ENCODE results near the gene TNIK. TPM values are rescaled to one million over a fixed set of nuclear protein-coding genes. Genes with fewer than 3 reads are reported as not detected.

TNIK gene
- total RNA-seq, 4 donors from 2014 or later = 32.9 to 52.0 (median 40.2) TPM

DNA sequence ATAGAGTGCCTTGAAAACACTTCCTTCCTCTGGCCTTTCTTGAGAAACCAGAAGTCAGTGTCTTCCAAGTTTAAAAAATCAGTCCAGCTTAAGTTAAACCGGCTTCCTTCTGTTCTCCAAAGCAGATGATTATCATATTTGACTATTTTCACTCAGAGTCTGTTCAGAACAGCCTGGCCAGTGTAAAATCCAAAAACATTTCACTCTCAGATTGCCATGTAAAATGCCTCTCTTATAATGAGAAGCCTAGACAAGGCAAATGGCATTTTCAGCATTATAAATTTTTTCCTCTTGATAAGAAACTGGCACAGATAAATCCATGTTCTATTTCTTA lies 193.5 kb downstream of the TNIK start:
- TF ChIP-seq POLR2AphosphoS5 (IDR thresholded peaks at IDR 0.05) (no peak), EP300 (IDR thresholded peaks at IDR 0.05; ENCODE audit: low read depth) (no peak), POLR2A (IDR thresholded peaks at IDR 0.05) (no peak)
- TF ChIP-seq, protein P1, sequence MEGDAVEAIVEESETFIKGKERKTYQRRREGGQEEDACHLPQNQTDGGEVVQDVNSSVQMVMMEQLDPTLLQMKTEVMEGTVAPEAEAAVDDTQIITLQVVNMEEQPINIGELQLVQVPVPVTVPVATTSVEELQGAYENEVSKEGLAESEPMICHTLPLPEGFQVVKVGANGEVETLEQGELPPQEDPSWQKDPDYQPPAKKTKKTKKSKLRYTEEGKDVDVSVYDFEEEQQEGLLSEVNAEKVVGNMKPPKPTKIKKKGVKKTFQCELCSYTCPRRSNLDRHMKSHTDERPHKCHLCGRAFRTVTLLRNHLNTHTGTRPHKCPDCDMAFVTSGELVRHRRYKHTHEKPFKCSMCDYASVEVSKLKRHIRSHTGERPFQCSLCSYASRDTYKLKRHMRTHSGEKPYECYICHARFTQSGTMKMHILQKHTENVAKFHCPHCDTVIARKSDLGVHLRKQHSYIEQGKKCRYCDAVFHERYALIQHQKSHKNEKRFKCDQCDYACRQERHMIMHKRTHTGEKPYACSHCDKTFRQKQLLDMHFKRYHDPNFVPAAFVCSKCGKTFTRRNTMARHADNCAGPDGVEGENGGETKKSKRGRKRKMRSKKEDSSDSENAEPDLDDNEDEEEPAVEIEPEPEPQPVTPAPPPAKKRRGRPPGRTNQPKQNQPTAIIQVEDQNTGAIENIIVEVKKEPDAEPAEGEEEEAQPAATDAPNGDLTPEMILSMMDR (IDR thresholded peaks at IDR 0.05) = no peak
- intact Hi-C loops (cut with DNase I; ENCODE audit: low total_unique reads) = no loop called here
- Histone ChIP-seq H3K36me3 (no peaks in the 10 kb centered on the region), H3K4me3 (no peak overlapping the region), H3K4me1 (peaks cover 0 to 33% (median 0%) of the 10 kb centered on the region in 4 donors), H3K27ac (peak overlapping the region in 1 of 4 donors; percentile 4), H3K27me3 (no peaks in the 10 kb centered on the region), H3K9me3 (no peaks in the 10 kb centered on the region)
- no peak for DNase-seq
- in situ Hi-C loops (cut with MboI; ENCODE audit: low pct_ligation_motif_present in 1 of 4, low pct_unique_long_range_greater_than_20kb in 1 of 4, low sequenced_read_pairs in 3 of 4) = no loop called here
- 43 to 77% methylated on average over 1 of the region's 1 CpG for WGBS, 2 donors (ENCODE audit: low coverage in 1 of 2)

DNA sequence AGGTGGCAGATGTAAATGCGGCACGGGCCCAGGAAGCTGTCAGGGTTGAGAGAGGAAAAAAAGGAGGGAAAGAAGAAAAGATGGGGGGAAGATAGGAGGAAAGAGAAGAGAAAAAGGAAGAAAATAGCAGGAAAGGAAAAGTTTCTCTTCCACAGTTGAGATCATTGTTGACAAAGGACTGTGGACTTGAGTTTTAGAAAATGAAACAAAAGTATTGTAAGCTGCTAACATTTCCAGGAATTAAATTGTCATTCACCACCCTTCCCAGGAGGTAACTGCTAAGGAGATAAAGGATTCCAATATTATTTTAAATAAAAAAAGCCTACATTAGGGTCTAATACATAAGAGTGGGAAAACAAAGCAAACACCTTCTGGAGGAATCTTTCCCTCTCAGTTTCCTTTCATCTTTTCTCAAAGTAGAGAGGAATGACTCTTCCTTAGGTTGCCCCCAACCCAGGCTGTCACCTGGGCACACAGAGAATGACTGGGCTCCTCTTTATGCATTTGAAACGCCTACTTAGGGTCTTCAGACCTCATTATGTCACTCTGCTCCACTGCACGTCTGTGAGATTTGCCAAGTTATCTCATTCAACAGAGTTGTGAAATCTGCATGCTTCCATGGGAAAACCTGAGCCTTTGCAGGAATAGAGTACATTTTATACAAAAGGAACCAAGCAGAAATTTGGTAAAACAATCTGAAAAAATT lies 194.0 kb downstream of the TNIK start:
- Histone ChIP-seq H3K4me1 (peaks cover 0 to 36% (median 0%) of the 10 kb centered on the region in 4 donors), H3K36me3 (no peaks in the 10 kb centered on the region), H3K9me3 (no peaks in the 10 kb centered on the region), H3K4me3 (no peak overlapping the region), H3K27me3 (no peaks in the 10 kb centered on the region), H3K27ac (peak overlapping the region in 1 of 4 donors; percentile 4)
- TF ChIP-seq POLR2A (IDR thresholded peaks at IDR 0.05) (no peak), EP300 (IDR thresholded peaks at IDR 0.05; ENCODE audit: low read depth) (no peak), POLR2AphosphoS5 (IDR thresholded peaks at IDR 0.05) (no peak)
- TF ChIP-seq, protein P1 (IDR thresholded peaks at IDR 0.05) = no peak
- in situ Hi-C loops (cut with MboI; ENCODE audit: low pct_ligation_motif_present in 1 of 4, low pct_unique_long_range_greater_than_20kb in 1 of 4, low sequenced_read_pairs in 3 of 4) (no loop called here), intact Hi-C loops (cut with DNase I; ENCODE audit: low total_unique reads) (no loop called here)
- 71 to 74% methylated on average over 4 of the region's 4 CpGs for WGBS, 2 donors (ENCODE audit: low coverage in 1 of 2)
- no peak for DNase-seq

DNA sequence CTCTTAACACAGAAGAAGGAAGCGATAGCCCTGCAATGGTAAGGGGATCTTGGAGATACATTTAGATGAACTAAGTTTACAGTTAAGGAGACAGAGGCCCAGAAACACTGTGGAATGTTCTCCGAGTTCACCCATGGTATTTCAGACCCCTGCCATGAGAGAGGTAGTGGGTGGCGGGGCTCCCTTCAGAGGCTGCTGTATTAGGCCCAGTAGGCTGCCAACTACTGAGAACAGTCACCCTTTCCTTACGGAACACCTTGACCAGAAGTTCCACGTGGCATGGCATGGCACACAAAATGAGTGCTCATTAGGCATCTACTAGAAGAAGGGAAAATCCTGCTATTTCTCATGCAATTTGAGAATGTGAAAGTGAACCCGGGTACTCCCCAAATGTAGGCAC lies 195.4 kb downstream of the TNIK start:
- Histone ChIP-seq H3K27ac (no peak overlapping the region), H3K9me3 (no peaks in the 10 kb centered on the region), H3K4me1 (peaks cover 0 to 37% (median 0%) of the 10 kb centered on the region in 4 donors), H3K27me3 (no peaks in the 10 kb centered on the region), H3K36me3 (no peaks in the 10 kb centered on the region), H3K4me3 (no peak overlapping the region)
- in situ Hi-C loops (cut with MboI; ENCODE audit: low pct_ligation_motif_present in 1 of 4, low pct_unique_long_range_greater_than_20kb in 1 of 4, low sequenced_read_pairs in 3 of 4) = no loop called here
- no peak for DNase-seq
- TF ChIP-seq, protein P1 (IDR thresholded peaks at IDR 0.05) = no peak
- TF ChIP-seq POLR2A (IDR thresholded peaks at IDR 0.05) (no peak), EP300 (IDR thresholded peaks at IDR 0.05; ENCODE audit: low read depth) (no peak), POLR2AphosphoS5 (IDR thresholded peaks at IDR 0.05) (no peak)
- intact Hi-C loops (cut with DNase I; ENCODE audit: low total_unique reads) = no loop called here
- WGBS, 2 donors (ENCODE audit: low coverage in 1 of 2) = 87 to 89% methylated on average over 6 of the region's 6 CpGs

DNA sequence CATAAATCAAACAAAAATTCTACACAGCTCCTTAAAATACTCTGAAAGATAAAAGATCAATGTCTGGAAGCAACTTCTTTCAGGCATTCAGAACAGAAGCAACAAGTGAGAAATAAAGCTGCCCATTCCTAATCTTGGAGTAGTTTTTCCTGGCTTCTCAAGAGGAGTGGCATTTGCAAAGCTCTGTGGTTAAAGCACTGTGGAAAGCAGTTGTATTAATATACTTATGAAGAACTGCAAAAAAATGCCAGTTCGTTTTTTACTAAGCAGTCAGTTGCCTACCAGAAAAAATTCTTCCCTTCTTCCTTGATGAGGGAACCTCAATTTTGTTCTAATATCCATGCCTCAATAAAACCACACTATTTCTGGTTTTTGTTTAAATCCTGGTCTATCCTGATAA lies 197.8 kb downstream of the TNIK start:
- no peak overlapping the region for H3K4me3 ChIP-seq
- H3K27ac ChIP-seq = no peak overlapping the region
- H3K36me3 ChIP-seq = no peaks in the 10 kb centered on the region
- TF ChIP-seq, protein P1 (IDR thresholded peaks at IDR 0.05) = no peak
- TF ChIP-seq POLR2A (IDR thresholded peaks at IDR 0.05) (no peak), POLR2AphosphoS5 (IDR thresholded peaks at IDR 0.05) (no peak), EP300 (IDR thresholded peaks at IDR 0.05; ENCODE audit: low read depth) (no peak)
- H3K9me3 ChIP-seq = no peaks in the 10 kb centered on the region
- DNase-seq = no peak
- WGBS, 2 donors (ENCODE audit: low coverage in 1 of 2) = 61 to 83% methylated on average over 1 of the region's 1 CpG
- no peaks in the 10 kb centered on the region for H3K27me3 ChIP-seq
- in situ Hi-C loops (cut with MboI; ENCODE audit: low pct_ligation_motif_present in 1 of 4, low pct_unique_long_range_greater_than_20kb in 1 of 4, low sequenced_read_pairs in 3 of 4) (no loop called here), intact Hi-C loops (cut with DNase I; ENCODE audit: low total_unique reads) (no loop called here)
- peaks cover 0 to 43% (median 1%) of the 10 kb centered on the region in 4 donors for H3K4me1 ChIP-seq
